ENCODE results near the gene LAIR1. TPM values are rescaled to one million over a fixed set of nuclear protein-coding genes. Genes with fewer than 3 reads are reported as not detected.
"Not testable (repeated sequence)": the region's sequence is repeated elsewhere in the genome, so short reads cannot be mapped to it uniquely, and the experiment has no call there.

LAIR1 gene
- total RNA-seq, 4 donors from 2014 or later, result 7.6 to 23.4 (median 13.0) TPM

- no peak overlapping the region for H3K27ac ChIP-seq (replicated peaks in 1 of 4)
- no peaks in the 10 kb centered on the region for H3K36me3 ChIP-seq
- 61% methylated on average over 4 of the region's 4 CpGs for WGBS
- intact Hi-C loops (cut with DNase I), result no loop called here
- DNase-seq (ENCODE audit: extremely low spot score), result no peak
- TF ChIP-seq POLR2AphosphoS5 (IDR thresholded peaks at IDR 0.05) (no peak), CTCF (IDR thresholded peaks at IDR 0.05) (no peak), EP300 (IDR thresholded peaks at IDR 0.05) (no peak), POLR2A (IDR thresholded peaks at IDR 0.05; ENCODE audit: low read depth) (no peak)
- no peaks in the 10 kb centered on the region for H3K9me3 ChIP-seq
- peaks cover 0 to 94% (median 2%) of the 10 kb centered on the region in 4 donors for H3K27me3 ChIP-seq
- no peak overlapping the region for H3K4me3 ChIP-seq
- H3K4me1 ChIP-seq, result peaks cover 0 to 10% (median 8%) of the 10 kb centered on the region in 4 donors
Observed at GRCh38 chr19:54389553-54389952, 24.8 kb upstream of the LAIR1 start.

- no peak overlapping the region for H3K27ac ChIP-seq (replicated peaks in 1 of 4)
- TF ChIP-seq CTCF (IDR thresholded peaks at IDR 0.05), result no peak
- TF ChIP-seq POLR2AphosphoS5 (IDR thresholded peaks at IDR 0.05), result no peak
- TF ChIP-seq POLR2A (IDR thresholded peaks at IDR 0.05; ENCODE audit: low read depth), result no peak
- no peak for TF ChIP-seq EP300 (IDR thresholded peaks at IDR 0.05)
- H3K36me3 ChIP-seq, result no peaks in the 10 kb centered on the region
- H3K4me1 ChIP-seq, result peaks cover 0 to 10% (median 8%) of the 10 kb centered on the region in 4 donors
- peaks cover 0 to 87% (median 2%) of the 10 kb centered on the region in 4 donors for H3K27me3 ChIP-seq
- 23% methylated on average over 7 of the region's 9 CpGs for WGBS
- peak overlapping the region; percentile 25 to 46 (median 31) for H3K4me3 ChIP-seq
- H3K9me3 ChIP-seq, result no peaks in the 10 kb centered on the region
- no peak for DNase-seq (ENCODE audit: extremely low spot score)
- intact Hi-C loops (cut with DNase I), result no loop called here
Observed at GRCh38 chr19:54388802-54389139, 24.0 kb upstream of the LAIR1 start.

GRCh38 chr19:54387991-54388801, 23.5 kb upstream of the LAIR1 start:
- no peak for TF ChIP-seq POLR2AphosphoS5 (IDR thresholded peaks at IDR 0.05)
- no peak for TF ChIP-seq CTCF (IDR thresholded peaks at IDR 0.05)
- no peak for TF ChIP-seq EP300 (IDR thresholded peaks at IDR 0.05)
- no peak for TF ChIP-seq POLR2A (IDR thresholded peaks at IDR 0.05; ENCODE audit: low read depth)
- Histone ChIP-seq H3K4me3 (peak overlapping the region; percentile 25 to 46 (median 31)), H3K27ac (replicated peaks in 1 of 4) (no peak overlapping the region), H3K4me1 (peaks cover 0 to 10% (median 8%) of the 10 kb centered on the region in 4 donors), H3K27me3 (peaks cover 0 to 81% (median 2%) of the 10 kb centered on the region in 4 donors), H3K36me3 (no peaks in the 10 kb centered on the region), H3K9me3 (no peaks in the 10 kb centered on the region)
- 5% methylated on average over 34 of the region's 36 CpGs for WGBS
- intact Hi-C loops (cut with DNase I), result no loop called here
- DNase-seq (ENCODE audit: extremely low spot score), result no peak

GRCh38 chr19:54383330-54383729, 18.6 kb upstream of the LAIR1 start:
- H3K9me3 ChIP-seq, result no peaks in the 10 kb centered on the region
- H3K36me3 ChIP-seq, result no peaks in the 10 kb centered on the region
- H3K27ac ChIP-seq (replicated peaks in 1 of 4), result no peak overlapping the region
- DNase-seq (ENCODE audit: extremely low spot score), result no peak
- WGBS, result 43% methylated on average over 4 of the region's 4 CpGs
- intact Hi-C loops (cut with DNase I), result no loop called here
- H3K4me3 ChIP-seq, result no peak overlapping the region
- H3K4me1 ChIP-seq, result peaks cover 0 to 6% (median 3%) of the 10 kb centered on the region in 4 donors
- TF ChIP-seq CTCF (IDR thresholded peaks at IDR 0.05) (no peak), POLR2AphosphoS5 (IDR thresholded peaks at IDR 0.05) (no peak), EP300 (IDR thresholded peaks at IDR 0.05) (no peak), POLR2A (IDR thresholded peaks at IDR 0.05; ENCODE audit: low read depth) (no peak)
- H3K27me3 ChIP-seq, result peaks cover 0 to 57% (median 2%) of the 10 kb centered on the region in 4 donors

GRCh38 chr19:54382041-54382440, 17.3 kb upstream of the LAIR1 start:
- 72% methylated on average over 13 of the region's 13 CpGs for WGBS
- intact Hi-C loops (cut with DNase I); H3K4me1 ChIP-seq: not testable (repeated sequence)

More at GRCh38 chr19:54382041-54382440, 17.3 kb upstream of the LAIR1 start:
- H3K27ac ChIP-seq (replicated peaks in 1 of 4); H3K36me3 ChIP-seq; H3K4me3 ChIP-seq; H3K9me3 ChIP-seq; DNase-seq (ENCODE audit: extremely low spot score): not testable (repeated sequence)
- H3K27me3 ChIP-seq, result peaks cover 0 to 46% (median 0%) of the 10 kb centered on the region in 4 donors
